HG02759 (cell line): Measurements from ENCODE around the gene MSH3.
"Not testable (repeated sequence)": the region's sequence is repeated elsewhere in the genome, so short reads cannot be mapped to it uniquely, and the experiment has no call there.

Experiments used
- ATAC-seq: cut with Tn5 transposase; IDR thresholded peaks from one replicate; pipeline ENCODE4 v1.9.1; 2021; ENCODE audit warnings: mild to moderate bottlenecking, moderate library complexity; ENCODE audit not compliant: unreplicated experiment

Gene MSH3

DNA sequence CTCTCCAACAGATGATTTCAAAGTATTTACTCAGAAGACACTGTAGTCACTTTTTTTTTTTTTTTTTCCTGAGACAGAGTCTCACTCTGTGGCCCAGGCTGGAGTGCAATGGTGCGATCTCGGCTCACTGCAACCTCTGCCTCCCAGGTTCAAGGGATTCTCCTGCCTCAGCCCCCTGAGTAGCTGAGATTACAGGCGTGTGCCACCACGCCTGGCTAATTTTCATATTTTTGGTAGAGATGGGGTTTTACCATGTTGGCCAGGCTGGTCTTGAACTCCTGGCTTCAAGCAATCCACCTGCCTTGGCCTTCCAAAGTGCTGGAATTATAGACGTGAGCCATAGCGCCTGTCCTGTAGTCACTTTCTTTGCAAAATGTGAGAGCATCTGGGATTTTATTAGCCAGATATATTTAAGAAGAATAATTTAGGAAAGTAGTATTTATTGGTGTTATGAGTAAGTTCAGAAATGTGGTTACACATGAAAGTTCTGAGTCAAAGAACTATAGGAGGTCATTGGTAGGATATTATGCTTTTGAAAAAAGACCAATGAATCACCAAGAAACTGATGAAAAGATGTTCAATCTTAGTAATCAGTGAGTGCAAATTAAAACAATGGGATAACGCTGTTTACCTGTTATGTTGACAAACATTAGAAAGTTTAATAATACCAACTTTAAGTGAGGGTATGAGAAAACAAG lies 135.0 kb downstream of the MSH3 start:
- not testable (repeated sequence) for ATAC-seq

- ATAC-seq: no peak
Observed at GRCh38 chr5:80790698-80791097, 136.2 kb downstream of the MSH3 start.

GRCh38 chr5:80793354-80793753 lies 138.9 kb downstream of the MSH3 start:
- no peak for ATAC-seq

- ATAC-seq: no peak
Observed at GRCh38 chr5:80796846-80797245, 142.4 kb downstream of the MSH3 start.

DNA sequence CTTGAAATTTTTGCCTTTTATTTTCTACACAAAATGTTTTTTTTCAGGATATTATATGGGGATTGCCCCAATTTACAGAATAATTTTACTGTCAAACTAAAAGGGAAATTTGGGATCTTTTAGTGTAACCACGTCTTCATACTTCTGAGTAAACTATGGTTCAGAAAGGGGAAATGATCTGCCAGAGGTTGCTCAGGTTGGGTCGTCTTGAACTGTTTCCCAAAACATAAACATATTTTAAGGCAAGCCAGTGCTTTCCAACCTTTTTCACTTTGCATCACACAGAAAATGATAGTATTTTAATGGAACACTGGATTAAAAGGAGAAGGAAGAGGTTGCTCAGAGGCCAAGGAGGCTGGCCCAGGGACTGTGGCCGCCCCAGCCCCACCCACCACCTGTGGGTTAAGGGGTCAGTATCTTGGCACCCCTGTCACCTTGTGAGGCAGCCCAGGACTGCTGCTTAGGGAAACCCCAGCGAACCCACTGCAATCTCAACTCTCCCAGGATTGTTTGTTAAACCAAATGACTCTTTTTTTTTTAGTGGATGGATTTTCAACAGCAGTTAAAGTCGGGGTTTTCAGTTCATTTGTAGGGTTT lies 143.1 kb downstream of the MSH3 start:
- ATAC-seq: no peak

DNA sequence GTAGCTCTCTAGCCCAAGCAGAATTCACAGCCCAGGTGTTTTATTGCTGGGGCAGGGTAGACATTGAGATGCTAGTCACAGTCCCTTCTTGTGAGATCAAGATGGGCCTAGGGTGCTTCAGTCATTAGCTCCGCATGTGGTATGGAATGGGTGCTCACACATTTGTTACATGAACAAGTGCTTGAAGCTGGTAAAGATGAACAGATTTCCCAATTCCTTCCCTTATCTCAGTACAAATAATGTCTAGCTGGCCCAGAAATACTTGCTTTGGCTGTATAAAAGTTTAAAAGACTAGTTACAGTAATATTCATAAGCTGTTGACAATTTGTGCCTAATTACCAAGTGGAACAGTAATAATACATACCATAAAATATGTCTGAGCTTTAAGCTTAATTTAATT lies 143.7 kb downstream of the MSH3 start:
- ATAC-seq: no peak

DNA sequence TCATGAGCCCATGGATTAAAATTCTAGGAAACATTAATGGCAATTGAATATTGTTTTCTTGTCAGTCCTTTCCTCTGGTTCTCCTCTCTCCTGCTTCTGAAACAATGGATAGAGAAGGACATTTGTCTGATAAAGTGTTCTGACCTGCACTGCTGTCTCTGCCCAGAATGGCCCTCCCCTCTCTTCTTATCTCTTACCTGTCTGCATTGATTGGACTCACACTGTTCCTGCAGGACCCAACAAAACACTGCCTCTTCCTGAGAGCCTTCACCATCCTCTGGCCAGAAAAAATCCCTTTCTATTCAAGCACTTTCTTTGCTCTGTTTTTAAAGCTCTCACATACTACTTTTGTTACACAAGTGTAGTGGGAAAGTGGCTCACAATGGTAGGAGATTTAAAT lies 144.2 kb downstream of the MSH3 start:
- no peak for ATAC-seq

DNA sequence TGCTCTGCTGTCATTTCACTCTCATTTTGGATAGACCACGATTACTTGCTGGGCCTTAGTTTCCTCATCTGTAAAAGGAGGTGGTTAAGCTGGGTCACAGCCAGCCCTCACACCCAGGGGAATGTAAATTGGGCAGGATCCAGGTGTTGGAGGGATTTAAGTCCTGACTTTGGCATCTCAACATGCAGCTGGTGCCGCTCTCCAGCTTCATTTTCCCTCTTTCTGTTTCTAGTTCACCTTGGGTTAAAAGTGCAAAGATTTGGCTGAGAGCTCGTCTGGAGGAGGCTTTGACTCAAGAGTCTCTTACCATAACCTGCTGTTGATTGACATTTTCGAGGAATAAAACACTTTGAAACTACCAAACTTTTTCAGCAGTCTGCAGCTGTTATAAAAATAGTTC lies 144.6 kb downstream of the MSH3 start:
- ATAC-seq: no peak

GRCh38 chr5:80799573-80799972 lies 145.1 kb downstream of the MSH3 start:
- no peak for ATAC-seq

DNA sequence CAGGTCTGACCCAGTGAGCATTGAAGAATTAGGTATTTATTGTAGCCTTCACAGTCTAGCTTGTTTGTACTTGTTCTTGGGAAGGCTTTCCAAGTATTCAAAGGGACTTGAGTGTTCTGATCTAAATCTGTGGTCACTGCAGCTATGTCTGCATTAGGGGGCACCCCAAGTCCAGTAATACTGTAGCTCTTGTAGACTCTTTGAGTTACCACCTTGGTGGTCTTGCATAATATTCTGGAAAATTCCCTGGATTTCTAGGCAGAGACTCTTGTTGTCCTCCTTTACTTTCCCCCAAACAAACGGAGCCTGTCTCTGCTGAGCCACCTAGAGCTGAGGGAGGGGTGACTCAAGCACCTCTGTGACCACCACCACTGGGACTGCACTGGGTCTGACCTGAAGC lies 149.9 kb downstream of the MSH3 start:
- no peak for ATAC-seq

DNA sequence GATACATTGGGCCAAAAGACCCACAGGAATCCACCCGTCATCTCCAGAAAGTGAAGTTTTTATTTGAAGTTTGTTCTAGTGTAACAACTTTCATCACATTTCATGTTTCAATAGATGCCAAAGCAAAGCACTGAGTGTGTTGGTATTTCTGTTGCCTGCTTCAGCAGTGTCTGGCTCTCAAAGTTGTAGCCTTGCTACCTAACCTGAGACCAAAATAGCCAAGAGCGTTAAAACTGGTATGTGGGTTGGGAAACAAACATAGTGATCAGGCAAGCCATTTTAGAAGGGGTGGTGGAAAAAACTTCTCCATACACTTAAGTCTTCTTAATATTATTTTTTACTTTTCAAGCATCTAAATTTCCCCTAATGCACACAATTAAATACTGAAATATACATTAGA lies 150.6 kb downstream of the MSH3 start:
- no peak for ATAC-seq

DNA sequence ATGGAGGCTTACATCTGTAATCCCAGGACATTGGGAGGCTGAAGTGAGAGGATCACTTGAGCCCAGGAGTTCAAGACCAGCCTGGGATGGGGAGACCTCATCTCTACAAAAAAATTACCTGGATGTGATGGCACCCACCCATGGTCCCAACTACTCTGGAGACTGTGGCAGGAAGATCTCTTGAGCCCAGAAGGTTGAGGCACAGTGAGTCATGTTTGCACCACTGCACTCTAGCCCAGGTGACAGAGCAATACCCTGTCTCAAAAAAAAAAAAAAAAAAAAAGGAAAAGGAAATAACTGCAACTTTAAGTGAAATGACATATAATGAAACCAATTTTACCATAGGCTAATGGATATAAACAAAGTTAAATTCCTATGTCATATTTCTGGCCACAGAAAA lies 152.5 kb downstream of the MSH3 start:
- ATAC-seq: no peak

DNA sequence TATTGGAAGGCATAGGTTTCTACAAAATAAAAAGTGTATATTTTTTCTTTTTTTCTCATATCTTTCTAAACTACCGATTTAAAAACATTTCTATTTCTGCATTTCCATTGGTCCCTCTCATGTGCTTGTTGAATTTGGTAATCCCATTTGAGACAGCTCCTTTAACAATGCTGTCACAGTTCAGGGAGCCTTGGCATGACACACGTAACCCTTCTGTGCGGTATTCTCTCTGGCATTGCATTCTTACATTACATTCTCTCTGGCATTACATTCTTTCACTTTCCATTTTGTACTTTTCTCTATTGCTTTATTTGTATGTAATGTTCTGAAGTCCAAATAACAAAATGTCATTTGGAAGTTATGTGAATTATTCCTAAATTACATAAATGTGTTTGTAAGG lies 155.0 kb downstream of the MSH3 start:
- no peak for ATAC-seq

DNA sequence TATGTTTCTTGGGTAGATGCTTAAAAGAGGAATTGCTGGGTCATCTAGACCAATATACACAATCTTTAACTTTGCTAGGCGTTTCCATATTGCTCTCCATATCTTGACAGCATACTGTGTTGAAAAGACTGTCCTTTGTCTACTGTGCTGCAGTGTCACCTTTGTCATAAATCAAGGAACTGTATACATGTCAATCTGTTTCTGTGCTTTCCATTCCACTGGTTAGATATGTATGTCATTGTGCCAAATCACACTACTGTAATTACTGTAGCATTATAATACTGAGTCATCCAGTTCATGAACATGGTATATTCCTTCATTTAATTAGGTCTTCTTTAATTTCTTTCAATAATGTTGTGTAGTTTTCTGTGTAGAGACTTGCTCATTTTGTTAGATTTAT lies 156.0 kb downstream of the MSH3 start:
- no peak for ATAC-seq

DNA sequence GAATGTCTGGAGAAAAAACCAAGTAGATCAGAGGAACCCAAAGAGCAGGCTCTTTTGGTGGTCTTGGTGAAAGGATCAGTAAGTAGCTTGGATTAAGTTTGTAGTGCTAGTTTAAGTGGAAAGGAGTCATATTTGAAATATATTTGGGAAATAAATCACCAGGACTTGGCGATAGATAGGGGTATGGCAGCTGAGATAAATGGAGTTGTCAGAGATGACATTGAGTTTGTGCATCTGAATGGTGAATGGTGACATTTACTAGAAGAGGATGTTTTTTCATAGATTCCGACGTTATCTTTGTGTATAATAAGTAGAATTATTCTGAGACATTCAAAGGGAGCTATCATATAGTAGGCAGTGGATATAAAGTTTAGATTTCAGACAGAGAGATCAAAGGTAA lies 162.1 kb downstream of the MSH3 start:
- ATAC-seq: no peak

- ATAC-seq: no peak
Observed at GRCh38 chr5:80820685-80821084, 166.2 kb downstream of the MSH3 start.

GRCh38 chr5:80822640-80823039 lies 168.2 kb downstream of the MSH3 start:
- ATAC-seq: no peak

GRCh38 chr5:80824159-80824558 lies 169.7 kb downstream of the MSH3 start:
- not testable (repeated sequence) for ATAC-seq

DNA sequence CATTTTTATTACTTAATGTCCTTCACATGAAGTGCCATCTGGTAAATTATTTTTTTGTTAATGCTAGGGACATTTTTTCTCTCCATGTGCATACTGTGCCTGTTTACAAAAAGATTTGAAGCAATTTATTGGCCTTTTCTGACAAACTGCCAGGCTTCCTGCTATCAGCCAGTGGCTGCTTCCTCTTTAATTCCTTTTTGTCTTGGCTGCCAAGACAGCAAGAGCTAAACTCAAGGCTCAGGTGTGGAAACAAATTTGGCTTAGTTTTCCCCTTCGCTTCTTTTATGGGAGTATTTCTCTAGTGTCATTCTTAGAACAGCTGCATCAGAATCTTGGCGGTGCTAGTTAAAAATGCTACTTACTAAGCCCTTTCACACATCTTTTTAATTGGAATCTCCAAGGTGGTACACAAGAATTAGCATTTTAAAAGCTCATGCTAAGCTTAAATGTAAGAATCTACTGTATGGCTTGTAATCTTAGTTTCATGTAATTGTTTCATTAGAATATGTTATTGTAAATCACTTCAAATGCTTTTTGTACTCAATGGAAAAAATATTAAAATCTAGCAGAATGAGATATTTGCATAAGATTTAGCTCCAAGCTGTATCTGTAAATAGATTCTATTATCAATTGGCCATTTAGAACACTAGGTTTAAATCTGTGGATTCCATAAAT lies 171.5 kb downstream of the MSH3 start:
- ATAC-seq: no peak

GRCh38 chr5:80834710-80835109 lies 180.3 kb downstream of the MSH3 start:
- no peak for ATAC-seq

DNA sequence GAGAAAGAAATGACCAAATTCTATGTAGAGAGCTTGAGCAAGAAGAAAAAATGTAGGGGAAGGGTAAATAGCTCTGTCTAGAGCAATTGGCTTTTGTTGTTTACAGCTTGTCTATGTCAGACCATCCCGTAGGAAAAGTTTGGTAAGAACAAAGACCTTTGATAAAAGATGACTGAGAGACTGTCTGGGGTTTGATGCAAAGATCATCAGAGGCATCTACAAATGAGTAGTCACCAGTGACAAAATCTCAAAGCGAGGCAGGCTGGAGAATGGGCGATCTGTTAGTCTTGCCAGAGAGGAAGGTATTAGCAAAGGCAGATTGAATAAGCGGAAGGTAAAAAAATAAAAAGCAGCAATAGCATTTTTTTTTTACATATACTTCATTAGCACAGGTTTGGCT lies 180.7 kb downstream of the MSH3 start:
- no peak for ATAC-seq

DNA sequence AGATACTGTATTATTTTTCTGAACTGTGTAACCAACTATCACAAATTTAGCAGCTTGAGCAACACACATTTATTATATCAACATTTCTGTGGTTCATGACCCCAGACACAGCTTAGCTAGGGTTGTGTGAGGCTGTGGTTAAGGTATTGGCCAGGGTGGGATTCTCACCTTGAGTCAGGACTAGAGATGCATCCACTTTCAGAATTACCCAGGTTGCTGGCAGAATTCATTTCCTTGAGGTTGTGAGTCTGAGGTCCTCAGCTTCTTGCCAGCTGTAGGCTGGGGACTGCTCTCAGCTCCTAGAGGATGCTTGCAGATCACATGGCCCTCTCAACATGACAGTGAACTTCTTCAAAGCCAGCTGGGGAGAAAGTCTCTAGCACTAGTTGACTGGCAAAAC lies 183.2 kb downstream of the MSH3 start:
- ATAC-seq: peak; percentile 96
